ENCODE results near the gene ARMH1. TPM values are rescaled to one million over a fixed set of nuclear protein-coding genes. Genes with fewer than 3 reads are reported as not detected.

Gene ARMH1
- total and polyA plus RNA-seq, 2 donors from 2014 or later: 3.4 to 3.9 TPM

DNA sequence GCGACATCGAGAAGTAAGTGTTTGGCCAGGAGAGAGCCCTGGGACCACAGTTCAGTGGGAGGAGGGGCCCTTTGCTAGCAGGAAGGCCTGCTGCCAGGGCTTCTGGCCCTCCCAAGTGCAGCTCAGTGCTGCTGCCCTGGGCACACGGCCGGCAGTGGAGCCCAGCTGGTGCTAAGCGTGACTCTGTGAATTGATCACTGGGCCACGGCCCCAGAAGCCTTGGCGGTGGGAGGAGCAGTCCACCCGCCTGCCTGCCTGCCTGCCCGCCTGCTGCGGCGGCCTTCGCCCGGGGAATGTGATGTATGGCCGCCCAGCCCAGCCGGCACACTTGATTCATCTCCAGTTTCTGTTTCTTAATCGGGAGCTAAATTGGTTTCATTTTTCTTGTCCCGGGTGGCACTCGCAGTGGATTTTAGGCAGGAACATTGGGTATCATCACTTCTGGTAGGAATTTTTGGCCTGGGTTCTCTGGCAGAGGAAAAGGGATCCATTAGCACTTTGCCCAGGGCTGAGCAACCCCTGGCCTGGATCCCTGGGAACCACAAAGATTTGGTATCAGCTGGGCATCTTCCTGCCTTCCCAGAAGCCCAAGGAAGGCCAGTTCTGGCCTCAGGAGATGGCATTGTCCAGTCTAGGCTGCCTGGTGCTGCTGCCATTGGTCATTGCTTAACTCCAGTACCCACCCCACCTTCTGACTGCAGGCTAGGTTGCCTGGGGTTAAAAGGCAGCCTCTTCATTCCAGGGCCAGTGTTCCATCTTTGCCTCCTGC lies 28.9 kb upstream of the ARMH1 start:
- TF ChIP-seq, protein P1, sequence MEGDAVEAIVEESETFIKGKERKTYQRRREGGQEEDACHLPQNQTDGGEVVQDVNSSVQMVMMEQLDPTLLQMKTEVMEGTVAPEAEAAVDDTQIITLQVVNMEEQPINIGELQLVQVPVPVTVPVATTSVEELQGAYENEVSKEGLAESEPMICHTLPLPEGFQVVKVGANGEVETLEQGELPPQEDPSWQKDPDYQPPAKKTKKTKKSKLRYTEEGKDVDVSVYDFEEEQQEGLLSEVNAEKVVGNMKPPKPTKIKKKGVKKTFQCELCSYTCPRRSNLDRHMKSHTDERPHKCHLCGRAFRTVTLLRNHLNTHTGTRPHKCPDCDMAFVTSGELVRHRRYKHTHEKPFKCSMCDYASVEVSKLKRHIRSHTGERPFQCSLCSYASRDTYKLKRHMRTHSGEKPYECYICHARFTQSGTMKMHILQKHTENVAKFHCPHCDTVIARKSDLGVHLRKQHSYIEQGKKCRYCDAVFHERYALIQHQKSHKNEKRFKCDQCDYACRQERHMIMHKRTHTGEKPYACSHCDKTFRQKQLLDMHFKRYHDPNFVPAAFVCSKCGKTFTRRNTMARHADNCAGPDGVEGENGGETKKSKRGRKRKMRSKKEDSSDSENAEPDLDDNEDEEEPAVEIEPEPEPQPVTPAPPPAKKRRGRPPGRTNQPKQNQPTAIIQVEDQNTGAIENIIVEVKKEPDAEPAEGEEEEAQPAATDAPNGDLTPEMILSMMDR (IDR thresholded peaks at IDR 0.05; ENCODE audit: borderline replicate concordance, extremely low read depth, insufficient read depth): no peak
- no peaks in the 10 kb centered on the region for H3K4me1 ChIP-seq (ENCODE audit: control insufficient read depth in 2 of 3, insufficient read depth in 2 of 3, low read depth in 1 of 3, low read length in 3 of 3)
- H3K4me3 ChIP-seq (ENCODE audit: low read length in 3 of 3): no peak overlapping the region
- FAIRE-seq: no peak
- H3K27me3 ChIP-seq (ENCODE audit: control insufficient read depth, insufficient read depth, low read length): no peaks in the 10 kb centered on the region
- no peaks in the 10 kb centered on the region for H3K9me3 ChIP-seq (ENCODE audit: control insufficient read depth in 2 of 3, insufficient read depth in 1 of 3, low read length in 3 of 3)
- intact Hi-C loops (cut with DNase I): no loop called here
- H3K36me3 ChIP-seq (ENCODE audit: control insufficient read depth in 2 of 3, insufficient read depth in 3 of 3, low read length in 3 of 3): peaks cover under 1 to 48% (median 33%) of the 10 kb centered on the region in 3 donors
- H3K27ac ChIP-seq (ENCODE audit: low read depth in 2 of 2, low read length in 2 of 2): no peak overlapping the region
- H3K9ac ChIP-seq (ENCODE audit: low read length in 3 of 3): no peak overlapping the region
- DNase-seq: peak in 3 of 5 donors; percentile 27 to 48 (median 31)

DNA sequence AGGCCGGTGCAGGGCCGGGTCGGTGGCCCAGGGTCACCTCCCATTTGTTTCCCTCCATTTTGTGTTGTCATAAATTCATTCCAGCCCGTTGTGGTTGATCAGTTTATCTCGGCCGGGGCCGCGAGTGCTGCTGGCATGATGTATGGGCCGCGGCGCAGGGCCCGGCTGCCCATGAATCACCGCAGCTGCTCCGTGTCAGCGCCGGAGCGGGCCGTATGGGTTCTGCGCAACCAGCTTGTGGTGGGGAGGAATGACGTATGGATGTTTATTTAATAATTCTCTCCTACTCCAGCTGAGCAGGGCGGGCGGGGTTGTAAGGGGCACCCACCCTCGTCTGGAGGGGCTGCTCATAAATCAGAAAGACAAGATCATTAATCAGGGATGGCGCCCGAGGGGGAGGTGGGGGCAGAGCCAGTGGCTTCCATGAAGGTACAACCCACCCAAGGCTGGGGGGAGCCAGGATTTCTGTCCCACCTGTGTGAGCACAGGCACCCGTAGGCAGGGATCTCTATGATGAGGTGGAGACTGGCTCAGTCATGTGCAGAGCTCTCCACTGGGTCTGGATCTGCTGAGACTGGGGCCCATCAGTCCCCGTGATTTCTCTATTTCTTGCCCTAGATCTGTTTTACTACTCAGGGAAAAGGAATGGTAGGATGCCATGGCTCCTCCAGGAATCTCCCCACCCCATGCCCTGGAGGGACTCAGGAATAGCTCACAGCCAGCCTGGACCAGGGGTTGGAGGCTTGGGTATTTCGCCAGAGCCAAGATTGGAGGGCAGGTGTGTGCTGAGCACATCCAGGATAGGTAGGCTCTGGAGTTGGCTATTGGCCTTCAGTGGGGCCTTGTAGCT lies 28.0 kb upstream of the ARMH1 start:
- H3K27me3 ChIP-seq (ENCODE audit: control insufficient read depth, insufficient read depth, low read length): no peaks in the 10 kb centered on the region
- intact Hi-C loops (cut with DNase I): no loop called here
- peaks cover 2 to 54% (median 30%) of the 10 kb centered on the region in 3 donors for H3K36me3 ChIP-seq (ENCODE audit: control insufficient read depth in 2 of 3, insufficient read depth in 3 of 3, low read length in 3 of 3)
- FAIRE-seq (no peak), DNase-seq (peak; percentile 68 to 79 (median 69))
- H3K27ac ChIP-seq (ENCODE audit: low read depth in 2 of 2, low read length in 2 of 2): no peak overlapping the region
- no peaks in the 10 kb centered on the region for H3K9me3 ChIP-seq (ENCODE audit: control insufficient read depth in 2 of 3, insufficient read depth in 1 of 3, low read length in 3 of 3)
- no peaks in the 10 kb centered on the region for H3K4me1 ChIP-seq (ENCODE audit: control insufficient read depth in 2 of 3, insufficient read depth in 2 of 3, low read depth in 1 of 3, low read length in 3 of 3)
- no peak overlapping the region for H3K9ac ChIP-seq (ENCODE audit: low read length in 3 of 3)
- H3K4me3 ChIP-seq (ENCODE audit: low read length in 3 of 3): no peak overlapping the region
- TF ChIP-seq, protein P1 (IDR thresholded peaks at IDR 0.05; ENCODE audit: borderline replicate concordance, extremely low read depth, insufficient read depth): no peak

DNA sequence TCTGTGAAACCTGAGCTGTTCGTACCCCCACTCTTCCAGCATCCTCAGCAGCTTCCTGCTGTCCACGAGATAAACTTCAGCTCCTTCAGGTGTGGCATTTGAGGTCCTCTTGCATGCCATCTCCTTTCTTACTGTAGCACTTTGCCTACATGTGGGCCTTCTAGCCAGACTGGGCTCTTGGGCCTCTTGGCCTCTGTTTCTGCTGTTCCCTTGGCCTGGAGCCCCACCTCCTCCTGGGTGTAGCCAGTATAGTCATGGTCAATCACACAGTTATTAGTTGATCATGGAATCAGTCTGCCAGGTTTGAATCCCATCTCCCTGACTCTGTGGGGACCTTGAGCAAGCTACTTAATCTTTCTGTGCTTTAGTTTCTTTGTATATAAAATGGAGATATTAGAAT lies 26.6 kb upstream of the ARMH1 start:
- Histone ChIP-seq H3K4me1 (ENCODE audit: control insufficient read depth in 2 of 3, insufficient read depth in 2 of 3, low read depth in 1 of 3, low read length in 3 of 3) (no peaks in the 10 kb centered on the region), H3K27ac (ENCODE audit: low read depth in 2 of 2, low read length in 2 of 2) (no peak overlapping the region), H3K9ac (ENCODE audit: low read length in 3 of 3) (no peak overlapping the region), H3K9me3 (ENCODE audit: control insufficient read depth in 2 of 3, insufficient read depth in 1 of 3, low read length in 3 of 3) (no peaks in the 10 kb centered on the region), H3K4me3 (ENCODE audit: low read length in 3 of 3) (no peak overlapping the region), H3K36me3 (ENCODE audit: control insufficient read depth in 2 of 3, insufficient read depth in 3 of 3, low read length in 3 of 3) (peaks cover 2 to 41% (median 24%) of the 10 kb centered on the region in 3 donors), H3K27me3 (ENCODE audit: control insufficient read depth, insufficient read depth, low read length) (no peaks in the 10 kb centered on the region)
- FAIRE-seq (no peak), DNase-seq (no peak)
- TF ChIP-seq, protein P1 (IDR thresholded peaks at IDR 0.05; ENCODE audit: borderline replicate concordance, extremely low read depth, insufficient read depth): no peak
- intact Hi-C loops (cut with DNase I): no loop called here
